Karpas-422 (cell line): ENCODE measurements around the gene ZC2HC1B. TPM values are rescaled to one million over a fixed set of nuclear protein-coding genes. Genes with fewer than 3 reads are reported as not detected.

ENCODE experiments used
- DNase-seq: peaks from one replicate; pipeline ENCODE4 v3.0.0-alpha.2; 2015
- H2AFZ ChIP-seq: fragments of 200-600 bp; sonication (generic); 2 replicates; pipeline ENCODE4 v1.6.1; 2014; ENCODE audit warnings: antibody characterized with exemption, low read length, mixed read lengths
- H3K27ac ChIP-seq: fragments of 200-600 bp; sonication (generic); 2 replicates; pipeline ENCODE4 v1.5.1; 2014; ENCODE audit warnings: mild to moderate bottlenecking, low read length, moderate library complexity
- H3K27me3 ChIP-seq: fragments of 200-600 bp; sonication (generic); 2 replicates; pipeline ENCODE4 v1.6.1; 2014; ENCODE audit warnings: low read length, mixed read lengths
- H3K36me3 ChIP-seq: fragments of 200-600 bp; sonication (generic); 2 replicates; pipeline ENCODE4 v1.6.1; 2014; ENCODE audit warnings: low read length, mixed read lengths; ENCODE audit not compliant: insufficient read depth
- H3K4me1 ChIP-seq: fragments of 200-600 bp; sonication (generic); 2 replicates; pipeline ENCODE4 v1.6.1; 2014; ENCODE audit warnings: mild to moderate bottlenecking, low read length, mixed read lengths
- H3K4me2 ChIP-seq: fragments of 200-600 bp; sonication (generic); 2 replicates; pipeline ENCODE4 v1.6.1; 2014; ENCODE audit warnings: low read length, low read depth, mild to moderate bottlenecking; ENCODE audit not compliant: poor library complexity, severe bottlenecking
- H3K4me3 ChIP-seq: fragments of 200-600 bp; sonication (generic); 2 replicates; pipeline ENCODE4 v1.5.1; 2014; ENCODE audit warnings: mild to moderate bottlenecking, antibody characterized with exemption, low read length, mixed read lengths
- H3K79me2 ChIP-seq: fragments of 200-600 bp; sonication (generic); 2 replicates; pipeline ENCODE4 v1.6.1; 2014; ENCODE audit warnings: mild to moderate bottlenecking, low read length, mixed read lengths
- H3K9ac ChIP-seq: fragments of 200-600 bp; sonication (generic); 2 replicates; pipeline ENCODE4 v1.6.0; 2014; ENCODE audit warnings: low read length
- H3K9me2 ChIP-seq: fragments of 200-600 bp; sonication (generic), shearing (Covaris generic); replicated peaks from 2 replicates; pipeline ENCODE4 v1.6.0; 2014; ENCODE audit warnings: mild to moderate bottlenecking, low read length, moderate library complexity; ENCODE audit not compliant: insufficient read depth
- H3K9me3 ChIP-seq: fragments of 300-700, 200-600 bp; sonication (generic); 2 replicates; pipeline ENCODE4 v1.6.1; 2014; ENCODE audit warnings: low read length, mixed read lengths
- H4K20me1 ChIP-seq: fragments of 200-600 bp; sonication (generic); 2 replicates; pipeline ENCODE4 v1.6.1; 2014; ENCODE audit warnings: mild to moderate bottlenecking, antibody characterized with exemption, low read length, low read depth; ENCODE audit not compliant: insufficient read depth
- total RNA-seq: library from RNA; depleted of rRNA; stranded (reverse); fragments of >200 nt; shearing (Covaris generic); gene quantifications from 2 replicates; pipeline ENCODE4 v1.2.3, GENCODE V29; 2014; ENCODE audit warnings: low replicate concordance

Gene ZC2HC1B
- total RNA-seq, 1 experiment from 2014 or later, result not detected

DNA sequence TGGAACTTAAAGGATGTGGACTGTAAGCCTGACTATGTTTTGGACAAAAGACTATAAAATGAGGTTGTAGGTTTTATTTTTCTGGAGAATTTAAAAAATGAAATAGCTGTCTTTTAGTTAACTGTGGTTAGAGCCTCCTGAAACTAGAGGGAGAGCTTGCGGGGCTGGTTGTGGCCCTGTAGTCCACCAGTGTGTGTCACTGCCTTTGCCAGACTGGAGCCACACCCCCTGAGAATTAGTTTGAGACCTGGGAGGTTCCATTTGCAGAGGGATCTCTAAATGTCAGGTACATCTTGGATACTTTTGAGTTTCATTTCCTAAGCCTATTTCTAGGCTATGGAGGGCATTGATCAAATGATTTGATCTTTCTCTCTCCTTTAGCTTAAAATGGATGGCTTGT is 20.8 kb downstream of the ZC2HC1B start:
- Histone ChIP-seq H3K27me3 (no peaks in the 10 kb centered on the region), H4K20me1 (no peaks in the 10 kb centered on the region), H3K4me1 (no peaks in the 10 kb centered on the region), H3K4me3 (no peak overlapping the region), H3K36me3 (no peaks in the 10 kb centered on the region), H3K79me2 (no peaks in the 10 kb centered on the region), H3K9me2 (no peaks in the 10 kb centered on the region), H3K27ac (no peak overlapping the region), H2AFZ (no peak overlapping the region), H3K9me3 (no peaks in the 10 kb centered on the region), H3K4me2 (no peak overlapping the region), H3K9ac (no peak overlapping the region)
- DNase-seq, result no peak

DNA sequence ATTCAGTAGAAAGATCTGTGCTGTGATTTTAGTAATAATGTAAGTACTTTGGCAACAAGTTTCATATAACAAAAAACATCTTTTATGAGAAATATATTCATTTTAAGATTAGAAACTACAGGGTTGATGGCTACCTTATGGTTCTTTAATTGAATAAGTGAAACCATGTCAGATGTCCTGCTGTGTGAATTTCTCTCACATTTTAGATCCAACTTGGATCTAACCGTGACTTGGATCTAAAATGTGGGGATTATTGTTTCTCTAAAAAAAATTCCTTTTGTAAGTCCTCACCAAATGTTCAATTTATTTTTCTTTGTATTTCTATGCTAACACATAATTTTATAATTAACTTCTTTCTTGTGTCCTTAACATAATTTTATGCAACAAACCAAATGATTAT is 30.4 kb downstream of the ZC2HC1B start:
- Histone ChIP-seq H3K36me3 (no peaks in the 10 kb centered on the region), H3K9me2 (no peaks in the 10 kb centered on the region), H3K79me2 (no peaks in the 10 kb centered on the region), H3K4me3 (no peak overlapping the region), H3K4me1 (no peaks in the 10 kb centered on the region), H2AFZ (no peak overlapping the region), H3K27ac (no peak overlapping the region), H4K20me1 (no peaks in the 10 kb centered on the region), H3K27me3 (no peaks in the 10 kb centered on the region), H3K9ac (no peak overlapping the region), H3K4me2 (no peak overlapping the region), H3K9me3 (no peaks in the 10 kb centered on the region)
- DNase-seq, result no peak

DNA sequence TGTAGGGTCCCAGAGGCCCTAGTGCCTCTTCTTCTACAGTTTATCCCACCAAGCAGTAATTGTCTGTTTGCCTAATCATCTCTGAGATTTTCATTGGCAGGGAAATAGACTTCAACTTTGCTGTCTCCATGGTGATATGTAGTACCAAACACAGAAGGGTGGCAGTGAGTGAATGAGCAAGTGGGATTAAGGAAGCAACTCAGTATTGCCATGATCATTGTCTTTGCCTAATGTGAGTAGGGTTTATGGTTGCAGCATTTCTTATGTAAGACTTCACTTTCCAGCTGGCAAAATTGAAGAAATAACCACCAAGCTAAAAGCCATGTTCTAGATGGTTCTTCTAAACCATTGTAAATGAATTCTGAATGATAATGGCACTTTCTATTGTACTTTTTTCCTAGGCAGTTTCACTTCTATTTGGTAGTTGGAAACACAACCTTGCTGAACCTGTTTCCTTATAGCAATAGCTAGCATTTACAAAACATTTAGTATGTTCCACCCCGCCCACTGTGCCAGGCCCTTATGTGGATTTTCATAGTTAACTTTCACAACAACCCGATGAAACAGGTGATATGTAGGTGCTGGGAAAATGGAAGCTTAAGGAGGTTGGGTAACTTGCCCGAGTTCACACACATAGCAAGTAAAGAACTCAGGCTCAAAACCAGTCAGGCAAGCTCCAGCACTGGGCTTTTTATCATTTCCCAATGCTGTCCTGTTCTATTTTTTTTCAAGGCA is 32.0 kb downstream of the ZC2HC1B start:
- Histone ChIP-seq H2AFZ (no peak overlapping the region), H3K27ac (no peak overlapping the region), H3K9me2 (no peaks in the 10 kb centered on the region), H3K36me3 (no peaks in the 10 kb centered on the region), H3K9ac (no peak overlapping the region), H3K4me1 (no peaks in the 10 kb centered on the region), H3K27me3 (no peaks in the 10 kb centered on the region), H4K20me1 (no peaks in the 10 kb centered on the region), H3K9me3 (no peaks in the 10 kb centered on the region), H3K4me3 (no peak overlapping the region), H3K79me2 (no peaks in the 10 kb centered on the region), H3K4me2 (no peak overlapping the region)
- no peak for DNase-seq

DNA sequence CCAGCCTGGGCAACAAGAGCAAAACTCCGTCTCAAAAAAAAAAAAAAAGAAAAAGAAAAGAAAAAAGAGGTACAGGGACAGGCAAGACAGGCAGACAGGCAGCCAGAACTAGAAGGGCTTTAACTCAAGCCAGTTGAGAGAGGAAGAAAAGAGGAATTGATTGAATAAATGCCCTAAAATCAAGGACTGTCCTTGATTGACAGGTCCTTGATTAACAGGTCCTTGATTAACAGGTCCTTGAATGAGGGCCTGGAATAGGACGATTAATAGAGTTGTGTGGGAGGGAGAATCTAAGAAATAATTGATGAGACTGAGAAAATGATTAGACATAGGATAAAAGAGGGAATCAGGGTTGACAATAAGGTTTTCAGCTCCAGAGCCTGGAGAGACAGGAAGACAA is 36.1 kb downstream of the ZC2HC1B start:
- no peaks in the 10 kb centered on the region for H3K36me3 ChIP-seq
- no peak overlapping the region for H3K9ac ChIP-seq
- no peaks in the 10 kb centered on the region for H3K79me2 ChIP-seq
- H3K4me1 ChIP-seq, result no peaks in the 10 kb centered on the region
- no peak for DNase-seq
- H4K20me1 ChIP-seq, result no peaks in the 10 kb centered on the region
- H2AFZ ChIP-seq, result no peak overlapping the region
- no peak overlapping the region for H3K4me3 ChIP-seq
- H3K9me3 ChIP-seq, result no peaks in the 10 kb centered on the region
- H3K4me2 ChIP-seq, result no peak overlapping the region
- H3K27me3 ChIP-seq, result no peaks in the 10 kb centered on the region
- no peaks in the 10 kb centered on the region for H3K9me2 ChIP-seq
- no peak overlapping the region for H3K27ac ChIP-seq

DNA sequence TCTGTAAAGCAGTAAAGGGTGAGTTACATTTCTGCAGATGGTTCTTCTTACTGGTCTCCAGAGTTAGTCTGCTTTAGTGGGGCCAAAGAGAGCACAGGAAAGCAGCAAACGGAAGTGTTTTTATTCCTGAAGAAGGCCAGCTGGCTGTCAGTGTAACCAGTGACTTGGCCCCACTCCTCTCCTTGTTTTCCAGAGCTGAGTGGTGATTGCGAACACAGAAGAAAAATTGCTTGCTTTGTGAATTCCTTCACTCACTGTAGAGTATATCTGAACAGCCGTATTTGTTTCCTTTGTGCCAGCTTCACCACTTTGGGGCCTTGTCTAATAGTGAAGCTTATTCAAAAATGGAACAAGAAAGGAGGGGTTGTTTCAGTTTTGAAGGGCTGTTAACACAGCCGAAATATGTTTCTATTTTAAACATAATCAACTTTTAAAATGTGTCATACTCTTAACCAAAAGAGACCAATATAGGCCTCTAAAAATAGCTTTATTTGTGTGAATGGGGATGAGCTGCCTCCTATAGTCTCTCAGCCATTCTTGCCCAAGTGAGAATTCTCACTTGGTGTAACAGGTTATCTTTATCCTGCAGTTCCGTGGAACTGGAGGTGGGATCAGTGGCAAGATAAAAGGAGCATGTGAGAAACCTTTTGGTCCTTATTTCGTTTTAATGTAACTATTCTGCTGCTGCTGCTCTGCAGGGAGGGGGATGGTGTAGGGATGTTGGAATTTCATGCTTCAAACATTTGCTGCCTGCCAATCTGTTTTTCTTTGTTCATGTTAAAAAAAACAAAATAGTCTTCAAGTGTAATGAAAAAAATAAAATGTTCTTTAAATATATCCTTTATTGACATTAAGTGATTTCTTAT is 37.8 kb downstream of the ZC2HC1B start:
- no peak for DNase-seq
- no peak overlapping the region for H3K4me2 ChIP-seq
- no peaks in the 10 kb centered on the region for H3K4me1 ChIP-seq
- no peak overlapping the region for H3K9ac ChIP-seq
- H4K20me1 ChIP-seq, result no peaks in the 10 kb centered on the region
- H3K27me3 ChIP-seq, result no peaks in the 10 kb centered on the region
- no peak overlapping the region for H2AFZ ChIP-seq
- H3K9me2 ChIP-seq, result no peaks in the 10 kb centered on the region
- no peak overlapping the region for H3K27ac ChIP-seq
- H3K36me3 ChIP-seq, result no peaks in the 10 kb centered on the region
- no peaks in the 10 kb centered on the region for H3K79me2 ChIP-seq
- H3K4me3 ChIP-seq, result no peak overlapping the region
- H3K9me3 ChIP-seq, result no peaks in the 10 kb centered on the region

DNA sequence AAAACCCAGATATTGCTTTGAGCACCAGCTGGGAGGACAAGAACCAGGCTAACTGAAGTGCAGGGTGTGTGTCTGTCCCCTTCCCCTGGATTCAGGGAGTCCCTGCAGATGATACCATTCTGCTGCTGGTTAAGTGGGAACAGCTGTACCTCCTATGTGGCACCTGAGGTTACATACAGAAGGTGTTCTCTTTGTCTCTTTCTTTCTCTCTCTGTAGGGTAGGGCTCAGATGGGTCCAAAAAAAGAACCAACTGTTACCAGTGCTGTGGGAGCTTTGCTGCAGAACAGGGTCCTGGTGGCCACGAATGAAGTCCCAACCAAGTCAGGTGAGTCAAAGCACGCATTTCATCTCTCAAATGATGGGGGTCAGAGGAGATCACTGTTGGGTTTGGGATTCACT is 38.6 kb downstream of the ZC2HC1B start:
- Histone ChIP-seq H3K36me3 (no peaks in the 10 kb centered on the region), H3K9ac (no peak overlapping the region), H4K20me1 (no peaks in the 10 kb centered on the region), H3K4me1 (no peaks in the 10 kb centered on the region), H3K9me2 (no peaks in the 10 kb centered on the region), H3K4me2 (no peak overlapping the region), H3K79me2 (no peaks in the 10 kb centered on the region), H3K27me3 (no peaks in the 10 kb centered on the region), H3K4me3 (no peak overlapping the region), H3K9me3 (no peaks in the 10 kb centered on the region), H3K27ac (no peak overlapping the region), H2AFZ (no peak overlapping the region)
- no peak for DNase-seq

DNA sequence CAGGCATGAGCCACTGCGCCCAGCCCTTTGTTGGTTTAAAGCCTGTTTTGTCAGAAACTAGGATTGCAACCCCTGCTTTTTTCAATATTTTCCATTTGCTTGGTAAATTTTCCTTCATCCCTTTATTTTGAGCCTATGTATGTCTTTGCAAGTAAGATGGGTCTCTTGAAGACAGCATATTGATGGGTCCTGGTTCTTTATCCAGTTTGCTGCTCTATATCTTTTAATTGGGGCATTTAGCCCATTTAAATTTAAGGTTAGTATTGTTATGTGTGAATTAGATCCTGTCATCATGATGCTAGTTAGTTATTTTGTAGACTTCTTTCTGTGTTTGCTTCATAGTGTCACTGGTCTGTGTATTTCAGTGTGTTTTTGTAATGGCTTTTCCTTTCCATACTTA is 46.8 kb downstream of the ZC2HC1B start:
- Histone ChIP-seq H3K9me3 (no peaks in the 10 kb centered on the region), H3K27ac (no peak overlapping the region), H3K27me3 (no peaks in the 10 kb centered on the region), H3K4me1 (no peaks in the 10 kb centered on the region), H3K4me3 (no peak overlapping the region), H2AFZ (no peak overlapping the region), H3K9ac (no peak overlapping the region), H3K4me2 (no peak overlapping the region), H4K20me1 (no peaks in the 10 kb centered on the region), H3K9me2 (no peaks in the 10 kb centered on the region; the same call in none of the 2 replicates), H3K36me3 (no peaks in the 10 kb centered on the region), H3K79me2 (no peaks in the 10 kb centered on the region)
- DNase-seq, result no peak

DNA sequence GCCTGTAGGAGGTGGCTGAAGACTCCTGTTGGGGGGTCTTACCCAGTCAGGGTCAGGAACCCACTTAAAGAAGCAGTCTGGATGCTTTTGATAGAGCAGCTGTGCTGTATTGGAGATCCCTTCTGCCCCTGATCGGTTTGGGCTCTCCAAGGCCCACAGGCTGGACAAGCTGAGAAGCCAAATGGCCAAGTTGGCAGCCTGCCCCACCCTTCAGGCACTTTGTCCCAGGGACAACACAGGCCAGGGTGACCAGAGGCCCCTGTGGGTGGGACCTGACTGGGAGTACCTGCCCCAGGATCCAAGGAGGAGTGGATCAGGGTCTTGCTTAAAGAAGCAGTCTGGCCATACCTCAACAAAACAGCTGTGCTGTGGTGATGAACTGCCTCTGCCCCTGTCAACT is 48.4 kb downstream of the ZC2HC1B start:
- Histone ChIP-seq H3K4me3 (no peak overlapping the region), H2AFZ (no peak overlapping the region), H3K4me1 (no peaks in the 10 kb centered on the region), H3K27ac (no peak overlapping the region), H3K4me2 (no peak overlapping the region), H3K9me2 (no peaks in the 10 kb centered on the region; the same call in none of the 2 replicates), H3K27me3 (no peaks in the 10 kb centered on the region), H4K20me1 (no peaks in the 10 kb centered on the region), H3K9me3 (peaks cover 3% of the 10 kb centered on the region; the same call in 1 of the 2 replicates), H3K79me2 (no peaks in the 10 kb centered on the region), H3K36me3 (no peaks in the 10 kb centered on the region), H3K9ac (no peak overlapping the region)
- DNase-seq, result no peak
